ENCODE measurements around the gene GALNT7.

Gene GALNT7

DNA sequence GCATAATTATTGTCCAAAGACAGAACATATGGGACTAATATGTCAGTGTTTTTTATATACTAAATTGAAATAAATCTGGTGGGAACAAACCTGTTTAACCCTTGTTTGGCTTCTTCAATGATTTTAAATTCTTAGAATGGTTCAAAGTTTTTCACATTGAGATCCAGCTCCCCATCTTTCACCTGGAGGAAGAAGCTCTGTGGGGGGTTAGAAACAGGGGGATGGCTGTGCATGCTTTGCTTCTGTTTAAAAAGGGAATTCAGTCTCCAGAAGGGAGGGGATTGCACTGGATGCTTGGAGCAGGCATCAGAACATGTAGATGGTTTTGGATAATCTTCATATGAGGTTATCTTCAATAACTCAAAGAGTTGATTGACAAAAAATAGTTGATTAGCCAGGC is 72.1 kb downstream of the GALNT7 start:
- DNase-seq = no peak

- DNase-seq = no peak
These were observed 74.0 kb downstream of the GALNT7 start for GRCh38 chr4:173242466-173243250.

DNA sequence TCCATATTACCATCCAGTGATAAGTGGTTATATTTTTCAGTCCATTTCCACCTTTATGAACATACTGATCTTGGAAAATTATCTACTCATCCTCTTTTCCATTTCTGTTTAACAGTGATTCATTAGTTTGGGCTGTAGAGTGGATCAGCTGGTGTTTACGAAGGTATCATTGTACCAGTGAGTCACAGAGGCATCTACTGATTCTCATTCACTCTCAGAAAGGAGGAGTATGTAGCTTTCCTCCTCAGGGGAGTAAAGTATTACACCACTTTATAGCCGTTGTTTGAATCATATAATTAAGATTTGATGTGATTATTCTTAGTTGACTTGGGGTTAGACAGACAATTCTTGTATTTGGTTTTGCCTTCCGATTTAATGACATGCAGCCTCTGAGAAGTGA is 74.7 kb downstream of the GALNT7 start:
- no peak for DNase-seq

DNA sequence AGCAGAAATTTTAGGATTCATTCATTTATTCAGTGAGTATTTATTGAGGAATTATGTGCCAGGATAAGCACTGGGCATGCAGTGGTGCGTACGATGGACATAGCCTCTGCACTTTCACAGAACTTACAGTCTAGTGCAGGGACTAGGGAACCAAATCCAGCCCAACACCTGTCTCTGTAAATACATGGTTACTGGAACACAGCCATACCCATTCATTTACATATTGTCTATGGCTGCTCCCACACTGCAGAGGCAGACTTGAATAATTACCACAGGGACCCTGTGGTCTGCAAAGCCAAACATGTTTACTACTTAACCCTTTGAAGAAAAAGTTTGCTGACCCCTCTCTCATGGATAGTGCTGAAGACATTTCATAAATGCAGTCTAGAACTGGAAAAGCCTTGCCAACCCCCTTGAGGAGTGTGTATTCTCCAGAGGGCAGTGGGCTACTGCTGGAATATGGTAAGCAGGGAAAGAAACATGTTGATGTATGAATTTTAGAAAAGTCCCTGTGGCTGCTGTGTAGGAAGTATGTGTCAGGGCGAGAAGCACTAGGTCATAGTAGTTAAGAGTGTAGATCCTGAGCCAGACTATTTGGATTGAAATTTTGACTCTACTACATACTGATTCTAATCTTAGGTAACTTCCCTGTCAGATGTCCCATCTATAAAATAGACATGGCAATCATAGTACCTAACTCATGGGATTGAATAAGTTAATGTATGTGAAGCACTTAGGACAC is 75.5 kb downstream of the GALNT7 start:
- DNase-seq = no peak

GRCh38 chr4:173245952-173246351 is 77.3 kb downstream of the GALNT7 start:
- DNase-seq = no peak

DNA sequence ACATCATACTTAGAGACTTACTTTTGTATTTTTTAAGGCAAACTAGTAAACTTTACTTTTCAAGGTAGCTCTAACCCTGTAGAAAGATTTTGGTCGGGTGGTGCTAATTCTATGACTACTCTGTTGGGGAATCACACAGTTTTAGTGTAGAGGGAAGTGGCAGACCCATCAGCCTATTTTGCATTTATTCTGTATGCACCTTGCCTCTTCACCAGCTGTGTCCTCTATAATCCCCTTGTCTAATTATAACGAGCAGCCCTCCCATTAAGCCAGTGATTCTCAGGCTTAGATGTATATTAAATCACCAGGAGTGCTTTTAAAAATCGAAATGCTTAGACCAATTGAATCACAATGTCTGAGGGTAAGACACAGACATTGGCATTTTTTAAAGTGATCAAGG is 78.1 kb downstream of the GALNT7 start:
- DNase-seq = no peak

GRCh38 chr4:173247321-173247720 is 78.7 kb downstream of the GALNT7 start:
- DNase-seq = no peak

GRCh38 chr4:173248690-173249089 is 80.1 kb downstream of the GALNT7 start:
- DNase-seq = no peak

GRCh38 chr4:173252024-173252935 is 83.7 kb downstream of the GALNT7 start:
- DNase-seq = peak; percentile 81

- DNase-seq = no peak
These were observed 85.0 kb downstream of the GALNT7 start for GRCh38 chr4:173253561-173253960.

DNA sequence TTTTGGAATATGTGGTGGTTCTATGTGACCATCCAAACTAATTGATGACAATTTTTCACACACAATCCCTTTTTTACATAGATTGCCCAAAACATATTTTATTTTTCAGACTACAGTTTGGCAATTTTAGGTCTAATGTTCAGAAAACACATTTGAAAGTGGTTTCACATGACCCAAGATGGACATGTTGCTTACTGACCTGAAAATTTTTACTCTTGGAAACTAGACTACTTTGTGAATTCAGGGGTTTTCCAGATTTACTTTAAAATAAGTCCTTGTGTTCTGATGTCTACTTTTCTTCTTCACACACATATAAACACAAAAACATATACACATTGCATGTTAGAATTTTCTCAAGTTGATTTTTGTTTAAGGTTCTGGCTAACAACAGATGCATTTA is 86.0 kb downstream of the GALNT7 start:
- no peak for DNase-seq

DNA sequence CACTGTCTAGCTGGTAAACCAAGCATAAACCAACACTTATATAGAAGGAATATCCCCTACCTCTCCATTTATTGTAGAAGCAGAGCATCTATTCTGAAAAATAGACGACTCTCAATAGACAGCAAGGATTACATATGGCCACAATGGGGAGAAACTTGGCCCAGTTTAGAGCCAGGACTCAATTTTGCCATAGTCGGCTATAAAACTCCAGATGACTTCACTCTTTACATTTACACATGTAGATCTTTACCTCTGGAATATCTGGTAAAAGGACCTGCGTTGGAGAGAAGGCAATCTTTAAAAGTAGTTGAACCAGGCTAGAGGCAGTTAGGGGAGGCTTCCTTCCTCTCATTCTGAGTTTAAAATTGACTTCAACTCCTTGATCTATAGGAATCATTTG is 88.2 kb downstream of the GALNT7 start:
- no peak for DNase-seq

DNA sequence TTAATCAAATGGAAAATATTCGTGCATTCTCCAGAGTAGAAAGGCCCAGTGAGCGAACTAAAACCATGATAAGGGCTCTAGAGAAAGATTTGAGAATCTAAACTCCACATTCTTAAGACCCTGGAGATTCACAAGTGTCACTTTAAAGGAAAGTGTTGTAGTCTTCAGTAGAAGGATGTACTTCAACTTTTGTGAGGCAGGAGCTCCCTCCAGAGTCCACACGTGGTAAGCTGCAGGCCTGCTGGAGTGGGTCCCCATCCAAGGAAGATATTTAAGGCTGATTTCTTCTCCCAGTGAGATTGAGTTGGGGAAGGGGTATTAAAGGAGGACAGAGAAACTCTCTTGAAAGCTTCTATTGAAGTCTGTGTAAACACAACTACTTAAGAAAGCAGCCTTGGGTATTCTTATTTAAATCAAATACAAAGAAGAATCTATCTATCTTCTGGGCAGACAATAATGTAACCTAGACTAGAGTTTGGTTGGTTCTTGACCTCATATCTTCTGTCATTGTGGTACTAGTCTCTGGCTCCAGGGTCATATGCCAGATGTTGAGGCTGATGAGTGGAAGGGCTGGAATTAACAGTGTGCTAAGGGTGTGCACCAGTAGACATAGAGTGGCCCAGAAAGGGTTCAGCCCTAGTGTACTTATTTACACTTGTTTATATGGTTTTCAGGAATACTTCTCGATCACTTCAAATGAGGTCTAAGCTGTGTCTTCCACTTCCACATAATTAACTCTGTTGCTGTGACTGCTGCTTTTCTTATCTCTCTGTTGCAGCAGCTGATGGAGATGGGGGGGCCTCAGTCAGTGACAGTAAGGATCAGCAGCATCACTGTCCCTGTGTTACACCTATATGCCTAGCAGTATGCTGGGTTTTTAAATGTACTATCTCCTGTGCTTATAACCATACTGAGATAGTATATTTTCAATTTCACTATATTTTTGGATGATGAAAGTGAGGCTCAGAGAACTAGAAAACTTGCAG is 89.4 kb downstream of the GALNT7 start:
- peak; percentile 81 for DNase-seq

- DNase-seq = no peak
These were observed 90.3 kb downstream of the GALNT7 start for GRCh38 chr4:173258866-173259265.

- no peak for DNase-seq
These were observed 90.7 kb downstream of the GALNT7 start for GRCh38 chr4:173259310-173259709.

DNA sequence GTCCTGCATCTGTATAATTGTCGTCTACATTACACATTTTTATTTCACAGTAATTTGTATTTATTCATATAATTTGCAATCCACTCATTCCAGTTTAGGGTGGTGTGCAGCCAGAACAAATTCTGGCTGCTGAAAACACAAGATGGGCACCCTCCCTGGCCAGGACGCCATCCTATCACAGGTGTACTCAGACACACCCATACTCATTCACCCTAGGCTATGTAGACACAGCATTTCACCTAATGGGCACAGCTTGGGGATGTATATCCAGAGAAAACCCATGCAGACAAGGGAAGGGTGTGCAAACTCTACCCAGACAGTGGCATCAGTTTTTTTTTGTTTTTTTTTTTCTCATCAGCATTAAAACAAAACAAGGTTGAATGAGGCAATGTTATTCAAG is 92.4 kb downstream of the GALNT7 start:
- DNase-seq = no peak

DNA sequence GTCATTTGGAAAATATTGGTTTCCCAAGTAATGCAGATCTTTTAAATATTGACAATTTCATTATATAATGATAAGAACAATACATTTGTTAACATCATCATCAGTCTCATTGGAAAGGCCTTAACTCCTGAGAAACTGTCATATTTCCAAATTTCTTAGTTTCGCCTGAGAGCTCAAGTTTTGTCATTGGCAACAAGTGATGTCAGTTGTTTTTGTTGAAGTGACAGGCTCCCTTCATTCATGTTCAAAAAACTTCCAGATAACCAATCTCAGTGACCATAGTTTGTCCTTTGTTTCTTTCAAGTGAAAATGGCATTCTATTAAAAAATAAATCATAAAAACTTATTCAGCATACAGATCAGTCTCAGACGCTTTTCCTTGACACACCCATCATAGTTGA is 93.8 kb downstream of the GALNT7 start:
- no peak for DNase-seq

DNA sequence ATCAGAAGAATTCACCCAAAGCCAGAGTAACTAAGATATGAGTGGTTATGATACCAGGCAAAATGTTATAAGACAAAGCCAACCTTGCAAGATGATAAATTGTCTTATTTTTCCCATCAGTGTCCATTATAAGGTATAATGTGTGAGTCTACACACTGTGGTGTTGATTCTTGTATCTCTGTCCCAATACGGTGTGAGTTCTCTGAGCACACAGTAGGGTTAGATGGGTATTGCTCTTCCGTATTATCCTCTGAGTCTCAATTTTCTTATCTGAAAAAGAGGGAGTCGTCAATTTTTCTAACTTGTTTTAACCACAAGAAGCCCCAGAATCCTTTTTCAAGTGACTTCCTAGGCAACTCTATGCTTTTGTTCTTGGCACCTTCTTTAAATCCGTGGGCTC is 95.6 kb downstream of the GALNT7 start:
- DNase-seq = no peak

DNA sequence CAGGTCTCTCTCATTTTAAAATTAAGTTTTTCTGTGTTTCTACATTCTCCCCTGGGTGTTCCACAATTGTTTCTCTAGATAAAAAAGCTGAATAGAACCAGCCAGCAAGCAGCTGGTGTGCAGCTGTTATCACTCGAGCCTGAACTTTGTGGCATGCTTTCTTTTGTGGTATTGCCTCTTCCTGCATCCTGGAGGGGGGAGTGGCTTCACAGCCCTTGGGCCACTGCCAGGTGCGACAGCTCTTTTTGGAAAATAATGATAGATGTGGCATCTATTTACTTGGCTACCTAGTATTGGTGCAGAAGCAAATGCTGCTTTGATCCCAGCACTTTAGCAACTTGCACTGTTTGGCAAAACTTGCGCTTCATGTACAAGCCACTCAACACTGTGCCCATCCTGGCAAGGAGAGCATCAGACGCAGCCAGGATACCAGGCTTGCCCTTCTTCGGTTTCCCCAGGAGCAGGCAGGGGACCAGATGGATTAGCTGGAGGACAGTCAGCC is 96.1 kb downstream of the GALNT7 start:
- DNase-seq = peak; percentile 96

DNA sequence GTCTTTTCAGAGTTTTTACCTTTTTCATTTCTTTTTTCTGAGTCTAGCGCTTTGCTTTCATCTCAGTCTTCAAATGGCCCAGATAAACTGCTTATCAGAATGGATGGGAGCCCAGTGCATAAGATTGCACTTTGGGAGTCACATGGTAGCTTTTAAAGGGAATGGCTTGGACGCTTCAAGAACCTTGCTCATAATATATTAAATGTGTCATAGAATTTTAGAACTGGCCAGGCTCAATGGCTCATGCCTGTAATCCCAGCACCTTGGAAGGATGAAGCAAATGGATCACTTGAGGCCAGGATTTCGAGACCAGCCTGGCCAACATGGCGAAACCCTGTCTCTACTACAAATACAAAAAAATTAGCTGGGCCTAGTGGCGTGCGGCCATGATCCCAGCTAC is 97.1 kb downstream of the GALNT7 start:
- DNase-seq = no peak

GRCh38 chr4:173267711-173268110 is 99.1 kb downstream of the GALNT7 start:
- DNase-seq = no peak

GRCh38 chr4:173269280-173269679 is 100.7 kb downstream of the GALNT7 start:
- DNase-seq = peak; percentile 47

All from hematopoietic multipotent progenitor cell treated with erythropoietin and hydrocortisone succinate and interleukin-3 and kit ligand, for 6 days (in vitro differentiated cells).